ENCODE results near the gene TBX4.

Gene TBX4

GRCh38 chr17:61410141-61411010 is 41.8 kb upstream of the TBX4 start (continued):
- TF ChIP-seq ZFP30 (CRISPR knock-in tag; IDR thresholded peaks at IDR 0.05) (peak; percentile 3), OSR1 (CRISPR knock-in tag; IDR thresholded peaks at IDR 0.05) (no peak), ZNF70 (CRISPR knock-in tag; IDR thresholded peaks at IDR 0.05) (no peak), ZNF8 (CRISPR knock-in tag; IDR thresholded peaks at IDR 0.05) (peak; percentile 15; the same call in 1 of the 2 replicates)
- TF ChIP-seq, protein P1, sequence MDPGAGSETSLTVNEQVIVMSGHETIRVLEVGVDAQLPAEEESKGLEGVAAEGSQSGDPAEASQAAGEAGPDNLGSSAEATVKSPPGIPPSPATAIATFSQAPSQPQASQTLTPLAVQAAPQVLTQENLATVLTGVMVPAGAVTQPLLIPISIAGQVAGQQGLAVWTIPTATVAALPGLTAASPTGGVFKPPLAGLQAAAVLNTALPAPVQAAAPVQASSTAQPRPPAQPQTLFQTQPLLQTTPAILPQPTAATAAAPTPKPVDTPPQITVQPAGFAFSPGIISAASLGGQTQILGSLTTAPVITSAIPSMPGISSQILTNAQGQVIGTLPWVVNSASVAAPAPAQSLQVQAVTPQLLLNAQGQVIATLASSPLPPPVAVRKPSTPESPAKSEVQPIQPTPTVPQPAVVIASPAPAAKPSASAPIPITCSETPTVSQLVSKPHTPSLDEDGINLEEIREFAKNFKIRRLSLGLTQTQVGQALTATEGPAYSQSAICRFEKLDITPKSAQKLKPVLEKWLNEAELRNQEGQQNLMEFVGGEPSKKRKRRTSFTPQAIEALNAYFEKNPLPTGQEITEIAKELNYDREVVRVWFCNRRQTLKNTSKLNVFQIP (CRISPR knock-in tag; IDR thresholded peaks at IDR 0.05; ENCODE audit: borderline replicate concordance, low read depth), result no peak
- TF ChIP-seq, protein P2, sequence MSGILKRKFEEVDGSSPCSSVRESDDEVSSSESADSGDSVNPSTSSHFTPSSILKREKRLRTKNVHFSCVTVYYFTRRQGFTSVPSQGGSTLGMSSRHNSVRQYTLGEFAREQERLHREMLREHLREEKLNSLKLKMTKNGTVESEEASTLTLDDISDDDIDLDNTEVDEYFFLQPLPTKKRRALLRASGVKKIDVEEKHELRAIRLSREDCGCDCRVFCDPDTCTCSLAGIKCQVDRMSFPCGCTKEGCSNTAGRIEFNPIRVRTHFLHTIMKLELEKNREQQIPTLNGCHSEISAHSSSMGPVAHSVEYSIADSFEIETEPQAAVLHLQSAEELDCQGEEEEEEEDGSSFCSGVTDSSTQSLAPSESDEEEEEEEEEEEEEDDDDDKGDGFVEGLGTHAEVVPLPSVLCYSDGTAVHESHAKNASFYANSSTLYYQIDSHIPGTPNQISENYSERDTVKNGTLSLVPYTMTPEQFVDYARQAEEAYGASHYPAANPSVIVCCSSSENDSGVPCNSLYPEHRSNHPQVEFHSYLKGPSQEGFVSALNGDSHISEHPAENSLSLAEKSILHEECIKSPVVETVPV (CRISPR knock-in tag; IDR thresholded peaks at IDR 0.05), result peak; percentile 48; the same call in 1 of the 2 replicates

DNA sequence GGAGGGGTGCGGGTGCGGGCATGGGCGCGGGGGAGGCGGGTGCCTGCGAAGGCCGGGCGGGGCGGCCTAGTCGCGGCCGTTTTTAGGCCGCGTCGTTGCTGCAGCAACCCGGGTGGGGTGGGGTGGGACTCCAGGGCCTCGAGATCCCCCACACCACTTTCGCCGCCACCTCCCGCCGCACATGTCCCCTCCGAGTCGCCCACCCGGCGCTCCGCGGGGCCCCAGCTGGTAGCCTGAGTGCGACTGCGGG is 41.3 kb upstream of the TBX4 start:
- TF ChIP-seq, protein P1 (CRISPR knock-in tag; IDR thresholded peaks at IDR 0.05; ENCODE audit: borderline replicate concordance, low read depth), result no peak
- no peak for TF ChIP-seq CSDC2 (CRISPR knock-in tag; IDR thresholded peaks at IDR 0.05)
- TF ChIP-seq GLIS3 (CRISPR knock-in tag; IDR thresholded peaks at IDR 0.05), result no peak; the same call in 1 of the 2 replicates
- no peak for ATAC-seq

- ATAC-seq, result peak; percentile 29
- no peak for TF ChIP-seq OSR1 (CRISPR knock-in tag; IDR thresholded peaks at IDR 0.05)
- peak; percentile 63; the same call in 1 of the 2 replicates for TF ChIP-seq TOX (CRISPR knock-in tag; IDR thresholded peaks at IDR 0.05; ENCODE audit: borderline replicate concordance)
- TF ChIP-seq PPARA (CRISPR knock-in tag; IDR thresholded peaks at IDR 0.05; ENCODE audit: borderline replicate concordance), result no peak
- no peak for TF ChIP-seq SNAI2 (CRISPR knock-in tag; IDR thresholded peaks at IDR 0.05)
- no peak for TF ChIP-seq ISL1 (CRISPR knock-in tag; IDR thresholded peaks at IDR 0.05)
- TF ChIP-seq, protein P1 (CRISPR knock-in tag; IDR thresholded peaks at IDR 0.05; ENCODE audit: borderline replicate concordance, low read depth), result no peak
- TF ChIP-seq ARNTL (CRISPR knock-in tag; IDR thresholded peaks at IDR 0.05; ENCODE audit: borderline replicate concordance, low read depth), result 0 out of 2 replicates have a peak, but pooled peaks have one; percentile 39
- peak; percentile 40 for TF ChIP-seq ESRRG (CRISPR knock-in tag; IDR thresholded peaks at IDR 0.05)
- TF ChIP-seq ZFP30 (CRISPR knock-in tag; IDR thresholded peaks at IDR 0.05), result peak; percentile 58; the same call in 1 of the 2 replicates
- peak; percentile 12; the same call in 1 of the 2 replicates for TF ChIP-seq CREB5 (CRISPR knock-in tag; IDR thresholded peaks at IDR 0.05; ENCODE audit: low read depth)
- TF ChIP-seq ZNF70 (CRISPR knock-in tag; IDR thresholded peaks at IDR 0.05), result no peak
- TF ChIP-seq ZC3H10 (CRISPR knock-in tag; IDR thresholded peaks at IDR 0.05), result 0 out of 2 replicates have a peak, but pooled peaks have one; percentile 9
- no peak; the same call in 1 of the 2 replicates for TF ChIP-seq ZFP3 (CRISPR knock-in tag; IDR thresholded peaks at IDR 0.05)
- peak; percentile 36; the same call in 1 of the 2 replicates for TF ChIP-seq PATZ1 (CRISPR knock-in tag; IDR thresholded peaks at IDR 0.05; ENCODE audit: borderline replicate concordance)
- TF ChIP-seq ZNF8 (CRISPR knock-in tag; IDR thresholded peaks at IDR 0.05), result no peak
- TF ChIP-seq, protein P2 (CRISPR knock-in tag; IDR thresholded peaks at IDR 0.05), result no peak
- TF ChIP-seq ZNF565 (CRISPR knock-in tag; conservative IDR thresholded peaks at IDR 0.05; ENCODE audit: low read depth), result peak; percentile 73; the same call in 1 of the 2 replicates
- no peak for TF ChIP-seq TCF4 (CRISPR knock-in tag; IDR thresholded peaks at IDR 0.05; ENCODE audit: borderline replicate concordance)
- no peak; the same call in none of the 2 replicates for TF ChIP-seq RARB (CRISPR knock-in tag; IDR thresholded peaks at IDR 0.05)
- TF ChIP-seq GLIS3 (CRISPR knock-in tag; IDR thresholded peaks at IDR 0.05), result 0 out of 2 replicates have a peak, but pooled peaks have one; percentile 53
- TF ChIP-seq BACH2 (CRISPR knock-in tag; IDR thresholded peaks at IDR 0.05; ENCODE audit: borderline replicate concordance), result no peak
Observed at GRCh38 chr17:61411261-61412142, 40.7 kb upstream of the TBX4 start.
